Measurements from ENCODE around the gene KYAT1.

- TF ChIP-seq CTCF (optimal IDR thresholded peaks at IDR 0.05 in 1 of 3, IDR thresholded peaks at IDR 0.05 in 1 of 3, conservative IDR thresholded peaks at IDR 0.05 in 1 of 3; ENCODE audit: extremely low read depth in 1 of 3, insufficient read depth in 2 of 3, low read length in 3 of 3) = no peak
- TF ChIP-seq EZH2 (IDR thresholded peaks at IDR 0.05; ENCODE audit: low read length) = no peak
These were observed 11.4 kb downstream of the KYAT1 start for GRCh38 chr9:128870128-128870940.

Measured in keratinocyte (primary cell).